Small intestine (tissue), 7 donors: ENCODE results near the gene KIZ. TPM values are rescaled to one million over a fixed set of nuclear protein-coding genes. Genes with fewer than 3 reads are reported as not detected.

Experiments used
- DNase-seq, 2 donors: peaks; one replicate each; pipeline versions ENCODE4 v3.0.0 to v3.0.0-alpha.2; 2013
- FAIRE-seq: peaks from 2 replicates; lab custom pipeline; 2012; peaks lifted over from hg19 to GRCh38; lab: Jason Lieb, UNC
- H3K27ac ChIP-seq, 3 donors: one replicate each; pipeline ENCODE4 v1.5.1; 2013; ENCODE audit warnings: low read length in 2 of 3, mild to moderate bottlenecking in 2 of 3, control low read depth in 1 of 3, inconsistent platforms in 1 of 3, low read depth in 1 of 3, moderate library complexity in 1 of 3
- H3K27me3 ChIP-seq, 3 donors: one replicate each; pipeline ENCODE4 v1.6.1; 2013; ENCODE audit warnings: low read length in 3 of 3, inconsistent platforms in 1 of 3; ENCODE audit not compliant: control insufficient read depth in 3 of 3, insufficient read depth in 3 of 3
- H3K36me3 ChIP-seq, 3 donors: one replicate each; pipeline ENCODE4 v1.6.1; 2013; ENCODE audit warnings: low read length in 3 of 3, inconsistent platforms in 1 of 3, low read depth in 1 of 3, mild to moderate bottlenecking in 1 of 3, moderate library complexity in 1 of 3; ENCODE audit not compliant: control insufficient read depth in 3 of 3, insufficient read depth in 2 of 3
- H3K4me1 ChIP-seq, 3 donors: one replicate each; pipeline ENCODE4 v1.6.1; 2013; ENCODE audit warnings: low read length in 2 of 3, inconsistent platforms in 1 of 3, low read depth in 1 of 3, mild to moderate bottlenecking in 1 of 3, moderate library complexity in 1 of 3; ENCODE audit not compliant: control insufficient read depth in 3 of 3, insufficient read depth in 2 of 3
- H3K4me3 ChIP-seq, 3 donors: one replicate each; pipeline ENCODE4 v1.5.1; 2013; ENCODE audit warnings: low read length in 3 of 3, control low read depth in 1 of 3, inconsistent platforms in 1 of 3, low read depth in 1 of 3, mild to moderate bottlenecking in 1 of 3, moderate library complexity in 1 of 3
- H3K9me3 ChIP-seq, 2 donors: one replicate each; pipeline ENCODE4 v1.6.1; 2013; ENCODE audit warnings: low read depth in 1 of 2, low read length in 1 of 2; ENCODE audit not compliant: control insufficient read depth in 2 of 2, insufficient read depth in 1 of 2
- WGBS, 3 donors: extraction: QIAGEN DNeasy Blood & Tissue Kit; methylation state at CpG; one replicate each; pipeline ENCODE4 v1.1.7; 2013; 5-methylcytosine and 5-hydroxymethylcytosine counted together
- polyA plus RNA-seq, 4 donors: library from polyadenylated mRNA; stranded (reverse) in 3 of 4; unstranded in 1 of 4; fragments of 200-250 nt in 3 of 4; fragments of 120-200 nt in 1 of 4; gene quantifications; one replicate each; pipeline versions ENCODE4 v1.2.1 to v1.2.3, GENCODE V29; 2013
- donor health status: healthy with polysubstance abuse.
- donor health status: control.
- donor health status: control.
- donor health status: Bipolar disorder and iron deficiency.
- donor health status: healthy.

KIZ gene
- polyA plus RNA-seq, 4 donors = 11.7 to 38.4 (median 20.1) TPM

DNA sequence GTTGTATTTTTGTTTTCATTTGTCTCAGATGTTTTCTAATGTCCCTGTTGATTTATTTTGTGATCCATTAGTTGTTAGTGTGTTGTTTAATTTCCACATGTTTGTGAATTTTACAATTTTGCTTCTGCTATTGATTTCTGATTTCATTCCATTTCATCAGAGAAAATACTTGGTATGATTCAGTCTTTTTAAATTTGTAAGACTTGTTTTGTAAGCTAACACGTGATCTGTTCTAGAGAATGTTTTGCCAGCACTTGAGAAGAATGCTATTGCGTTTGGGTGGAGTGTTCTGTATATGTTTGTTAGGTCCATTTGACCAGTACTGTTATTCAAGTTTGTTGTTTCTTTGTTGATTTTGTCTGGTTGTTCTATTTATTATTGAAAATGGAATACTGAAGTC is 53.9 kb downstream of the KIZ start:
- peaks cover 2 to 3% (median 3%) of the 10 kb centered on the region in 3 donors for H3K4me1 ChIP-seq
- H3K4me3 ChIP-seq = no peak overlapping the region
- DNase-seq = no peak
- H3K27me3 ChIP-seq = no peaks in the 10 kb centered on the region
- 79 to 94% (median 88%) methylated on average over 2 of the region's 2 CpGs for WGBS, 3 donors
- H3K36me3 ChIP-seq = no peaks in the 10 kb centered on the region
- H3K27ac ChIP-seq = no peak overlapping the region
- no peaks in the 10 kb centered on the region for H3K9me3 ChIP-seq
- no peak for FAIRE-seq

DNA sequence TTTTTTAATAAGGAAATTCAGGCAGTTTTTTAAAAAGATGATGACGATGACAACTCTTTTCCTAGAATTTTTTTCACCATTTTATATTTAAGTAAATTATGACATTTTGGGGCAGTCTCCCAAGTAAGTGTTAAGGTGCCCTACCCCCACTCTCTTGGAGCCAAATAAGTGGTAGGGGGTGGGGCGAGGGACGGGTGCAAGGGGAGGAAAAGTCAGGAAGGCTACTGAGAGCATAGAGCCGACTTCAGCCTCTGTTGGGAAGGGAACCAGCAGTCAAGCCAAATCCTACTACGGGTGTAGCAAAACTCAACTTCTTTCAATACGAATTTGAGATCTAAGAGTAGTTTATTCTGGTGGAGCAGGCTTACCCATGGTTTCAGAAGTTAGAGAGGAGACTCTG is 54.4 kb downstream of the KIZ start:
- Histone ChIP-seq H3K27me3 (no peaks in the 10 kb centered on the region), H3K9me3 (no peaks in the 10 kb centered on the region), H3K4me3 (no peak overlapping the region), H3K4me1 (peaks cover 2 to 3% (median 3%) of the 10 kb centered on the region in 3 donors), H3K36me3 (no peaks in the 10 kb centered on the region), H3K27ac (no peak overlapping the region)
- WGBS, 3 donors = 84 to 93% (median 90%) methylated on average over 6 of the region's 6 CpGs
- DNase-seq (no peak), FAIRE-seq (no peak)

DNA sequence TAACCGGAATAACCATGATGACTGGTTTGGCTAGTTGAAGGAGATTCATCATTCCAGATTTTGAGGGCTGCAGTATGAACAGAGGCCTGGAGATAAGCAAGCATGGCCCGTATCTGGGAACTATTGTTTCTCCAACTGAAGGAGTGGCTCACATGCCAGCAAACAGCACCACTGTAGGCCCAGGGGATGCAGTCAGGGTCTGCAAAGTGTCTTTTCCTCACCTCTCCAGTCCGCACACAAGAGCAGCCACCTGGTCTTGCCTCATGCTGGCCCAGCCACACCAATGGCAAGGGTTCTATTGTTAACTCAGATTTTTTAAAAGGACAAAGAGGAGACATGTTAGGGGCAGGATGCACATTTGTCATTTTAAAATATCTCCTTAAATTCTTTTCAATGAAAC is 55.1 kb downstream of the KIZ start:
- no peaks in the 10 kb centered on the region for H3K9me3 ChIP-seq
- H3K27me3 ChIP-seq = no peaks in the 10 kb centered on the region
- no peaks in the 10 kb centered on the region for H3K36me3 ChIP-seq
- peaks cover 2 to 3% (median 3%) of the 10 kb centered on the region in 3 donors for H3K4me1 ChIP-seq
- 88 to 93% (median 93%) methylated on average over 3 of the region's 3 CpGs for WGBS, 3 donors
- H3K27ac ChIP-seq = no peak overlapping the region
- H3K4me3 ChIP-seq = no peak overlapping the region
- DNase-seq (no peak), FAIRE-seq (no peak)

DNA sequence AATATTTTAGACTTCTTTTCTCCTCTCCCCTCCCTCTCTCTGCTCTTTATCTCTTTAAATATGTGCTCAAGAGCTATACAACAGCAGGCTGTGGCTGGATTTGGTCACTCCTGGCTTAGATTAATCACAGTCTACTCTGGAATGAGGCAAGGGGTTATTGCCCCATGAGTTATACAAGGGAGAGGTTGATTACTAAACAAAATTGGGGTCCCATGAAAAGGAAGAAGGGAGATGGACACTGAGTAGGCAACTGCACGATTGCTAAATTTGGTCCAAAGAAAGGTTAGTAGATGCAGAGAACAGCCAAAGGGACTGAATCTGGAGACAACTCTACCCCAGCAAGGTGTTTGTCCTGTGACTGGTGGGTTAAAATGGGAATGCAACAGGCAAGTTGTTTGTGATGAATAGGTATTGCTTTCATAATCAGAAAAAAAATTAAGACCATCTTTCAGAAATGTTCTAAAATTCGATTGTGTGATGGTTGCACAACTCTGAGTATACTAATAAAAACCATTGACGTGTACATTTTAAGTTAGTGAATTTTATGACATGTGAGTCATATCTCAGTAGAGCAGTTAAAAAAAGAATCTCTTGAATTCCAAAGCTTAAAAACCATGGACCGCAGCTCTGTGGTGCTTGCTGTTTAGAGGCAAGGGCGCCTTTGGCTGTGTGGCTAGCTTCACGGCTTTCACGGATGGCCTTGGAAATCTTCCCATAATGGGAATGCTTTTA is 57.1 kb downstream of the KIZ start:
- Histone ChIP-seq H3K4me1 (peaks cover 2 to 3% (median 3%) of the 10 kb centered on the region in 3 donors), H3K36me3 (no peaks in the 10 kb centered on the region), H3K9me3 (no peaks in the 10 kb centered on the region), H3K4me3 (no peak overlapping the region), H3K27ac (no peak overlapping the region), H3K27me3 (no peaks in the 10 kb centered on the region)
- FAIRE-seq = no peak
- 37 to 57% (median 55%) methylated on average over 7 of the region's 7 CpGs for WGBS, 3 donors
- peak; percentile 38 to 52 for DNase-seq

DNA sequence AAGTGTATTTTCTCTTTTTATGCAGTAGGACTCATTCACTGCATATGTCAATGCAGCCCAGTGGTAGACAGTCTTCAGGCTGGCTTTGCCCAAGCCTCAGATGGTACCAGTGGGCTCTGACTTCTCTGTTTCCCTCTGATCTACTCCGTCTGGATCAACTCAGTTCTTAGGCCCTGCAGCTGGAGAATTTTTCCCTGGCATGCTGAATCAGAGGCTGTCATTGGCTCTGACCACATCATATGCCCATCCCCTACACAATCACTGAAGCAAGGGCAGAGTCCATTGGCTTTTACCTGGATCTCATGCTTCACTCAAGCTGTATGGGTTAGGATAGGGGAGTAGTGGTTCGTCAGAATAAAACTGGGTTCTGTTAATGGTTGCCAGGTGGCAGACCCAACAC is 57.8 kb downstream of the KIZ start:
- FAIRE-seq = no peak
- 13 to 73% (median 51%) methylated on average over 2 of the region's 2 CpGs for WGBS, 3 donors
- Histone ChIP-seq H3K36me3 (no peaks in the 10 kb centered on the region), H3K4me3 (no peak overlapping the region), H3K27ac (no peak overlapping the region), H3K27me3 (no peaks in the 10 kb centered on the region), H3K9me3 (no peaks in the 10 kb centered on the region), H3K4me1 (peaks cover 2 to 3% (median 3%) of the 10 kb centered on the region in 3 donors)
- peak; percentile 57 to 72 for DNase-seq

DNA sequence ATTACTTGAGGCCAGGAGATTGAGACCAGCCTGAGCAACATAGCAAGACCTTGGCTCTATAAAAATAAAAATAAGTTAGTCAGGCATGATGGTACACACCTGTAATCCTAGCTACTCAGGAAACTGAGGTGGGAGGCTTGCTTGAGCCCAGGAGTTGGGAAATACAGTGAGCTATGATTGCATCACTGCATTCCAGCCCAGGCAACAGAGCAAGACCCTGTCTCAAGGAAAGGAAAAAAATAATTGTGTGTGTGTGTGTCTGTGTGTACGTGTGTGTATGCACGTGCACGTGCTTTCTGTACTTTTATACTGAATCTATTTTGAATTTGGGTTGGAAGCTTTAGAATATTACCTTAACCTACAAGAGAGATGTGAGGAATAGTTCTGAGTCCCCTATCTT is 58.9 kb downstream of the KIZ start:
- WGBS, 3 donors = 96 to 99% (median 99%) methylated on average over 3 of the region's 3 CpGs
- FAIRE-seq (no peak), DNase-seq (peak in 1 of 2 donors; percentile 7)
- Histone ChIP-seq H3K36me3 (no peaks in the 10 kb centered on the region), H3K4me1 (peaks cover 2 to 3% (median 3%) of the 10 kb centered on the region in 3 donors), H3K27ac (no peak overlapping the region), H3K9me3 (no peaks in the 10 kb centered on the region), H3K27me3 (no peaks in the 10 kb centered on the region), H3K4me3 (no peak overlapping the region)

DNA sequence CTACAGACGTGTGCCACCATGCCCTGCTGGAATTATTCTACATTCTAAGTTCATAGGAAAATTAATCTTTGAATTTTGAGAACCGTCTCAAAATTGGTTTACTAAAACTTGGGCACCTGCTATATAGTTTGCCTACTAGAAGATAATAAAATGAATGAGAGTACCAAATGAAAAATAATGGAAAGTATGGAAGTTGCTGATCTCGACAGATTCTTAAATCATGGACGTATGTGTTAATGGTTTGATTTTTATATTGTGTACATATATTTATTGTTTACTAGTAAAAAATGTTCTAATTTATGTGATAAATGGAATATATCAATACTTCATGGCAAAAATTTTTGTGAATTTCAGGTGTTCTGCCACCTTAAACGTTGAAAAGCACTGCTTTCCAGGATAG is 60.0 kb downstream of the KIZ start:
- 89 to 95% (median 94%) methylated on average over 5 of the region's 5 CpGs for WGBS, 3 donors
- Histone ChIP-seq H3K27ac (no peak overlapping the region), H3K9me3 (no peaks in the 10 kb centered on the region), H3K36me3 (no peaks in the 10 kb centered on the region), H3K4me3 (no peak overlapping the region), H3K4me1 (peaks cover 2 to 3% (median 3%) of the 10 kb centered on the region in 3 donors), H3K27me3 (no peaks in the 10 kb centered on the region)
- FAIRE-seq (no peak), DNase-seq (no peak)

DNA sequence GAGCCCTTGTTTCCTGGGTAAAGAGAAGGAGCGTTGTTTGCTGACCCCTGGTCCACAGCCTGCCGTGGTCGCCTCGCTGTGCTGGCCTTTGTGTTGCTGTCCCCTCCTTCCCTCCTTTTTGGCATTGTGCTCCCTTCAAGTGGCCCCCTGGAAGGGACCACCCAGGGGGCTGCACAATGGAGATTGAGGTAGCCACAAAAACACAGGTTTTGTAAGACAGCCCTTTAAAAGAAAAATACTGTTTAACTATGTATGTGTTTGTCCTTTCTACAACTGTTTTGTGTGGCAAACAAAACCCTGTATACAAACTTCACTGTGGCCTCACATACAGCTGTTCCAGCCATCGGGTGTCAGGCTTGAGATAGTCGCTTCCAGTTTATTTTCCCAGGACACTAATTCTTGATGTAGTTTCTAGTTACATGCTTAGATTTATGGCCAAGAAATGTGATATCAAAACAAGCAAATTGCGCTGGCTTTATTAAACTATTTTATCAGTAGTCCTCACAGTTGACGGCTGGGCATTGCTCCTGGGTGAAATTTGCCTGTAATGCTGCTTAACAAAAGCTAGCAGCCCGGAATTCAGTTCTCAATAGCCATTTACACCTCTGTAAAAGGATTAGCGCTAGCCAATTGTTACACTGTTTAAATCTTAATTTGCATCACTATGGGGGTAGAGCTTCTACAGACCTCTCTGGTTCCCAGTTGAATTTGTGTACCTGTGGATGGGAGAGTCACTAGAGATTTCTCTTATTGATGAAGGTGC is 64.1 kb downstream of the KIZ start:
- H3K4me1 ChIP-seq = no peaks in the 10 kb centered on the region
- no peaks in the 10 kb centered on the region for H3K36me3 ChIP-seq
- no peaks in the 10 kb centered on the region for H3K9me3 ChIP-seq
- FAIRE-seq = no peak
- WGBS, 3 donors = 81 to 92% (median 90%) methylated on average over 10 of the region's 10 CpGs
- H3K4me3 ChIP-seq = no peak overlapping the region
- H3K27ac ChIP-seq = no peak overlapping the region
- no peak for DNase-seq
- H3K27me3 ChIP-seq = no peaks in the 10 kb centered on the region
